ENCODE data around the gene SDHA.
A peak's percentile ranks its signal among the peaks of the same experiment; 100 is the strongest.
"Not testable (repeated sequence)": the region's sequence is repeated elsewhere in the genome, so short reads cannot be mapped to it uniquely, and the experiment has no call there.

SDHA gene

DNA sequence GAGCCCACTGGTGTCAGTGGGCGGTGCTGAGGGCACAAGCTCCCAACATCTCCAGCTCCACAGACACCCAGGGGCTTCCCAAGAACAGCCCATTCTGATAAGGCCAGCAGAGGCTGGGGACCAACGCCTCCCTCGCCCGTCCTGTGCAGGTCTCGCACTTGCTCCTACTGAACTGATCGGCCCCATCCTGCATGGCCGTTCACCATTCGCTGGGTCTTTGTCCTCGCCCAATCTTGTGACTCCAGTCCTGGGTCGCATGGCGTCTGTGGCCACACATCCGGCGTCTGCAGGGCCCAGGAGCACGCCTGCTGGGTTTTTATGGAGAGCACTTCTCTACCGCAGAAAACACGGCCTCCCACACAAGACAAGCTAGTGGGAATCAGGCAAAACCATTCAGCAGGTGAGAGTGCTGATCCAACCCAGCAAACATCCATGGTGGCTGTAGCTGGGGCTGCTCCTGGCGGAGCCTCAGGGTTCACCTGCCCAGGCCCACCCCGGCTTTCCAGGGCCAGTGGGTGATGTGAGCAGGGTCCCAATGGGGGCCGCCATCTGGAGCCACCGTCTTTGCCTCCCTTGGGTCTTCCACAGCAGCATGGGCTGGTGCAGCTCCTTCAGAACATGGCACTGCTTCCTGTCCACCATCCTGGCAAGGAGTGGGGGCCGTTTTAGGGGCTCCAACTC, 19.5 kb upstream of the SDHA start:
- no peak for DNase-seq (ENCODE audit: low spot score)

DNA sequence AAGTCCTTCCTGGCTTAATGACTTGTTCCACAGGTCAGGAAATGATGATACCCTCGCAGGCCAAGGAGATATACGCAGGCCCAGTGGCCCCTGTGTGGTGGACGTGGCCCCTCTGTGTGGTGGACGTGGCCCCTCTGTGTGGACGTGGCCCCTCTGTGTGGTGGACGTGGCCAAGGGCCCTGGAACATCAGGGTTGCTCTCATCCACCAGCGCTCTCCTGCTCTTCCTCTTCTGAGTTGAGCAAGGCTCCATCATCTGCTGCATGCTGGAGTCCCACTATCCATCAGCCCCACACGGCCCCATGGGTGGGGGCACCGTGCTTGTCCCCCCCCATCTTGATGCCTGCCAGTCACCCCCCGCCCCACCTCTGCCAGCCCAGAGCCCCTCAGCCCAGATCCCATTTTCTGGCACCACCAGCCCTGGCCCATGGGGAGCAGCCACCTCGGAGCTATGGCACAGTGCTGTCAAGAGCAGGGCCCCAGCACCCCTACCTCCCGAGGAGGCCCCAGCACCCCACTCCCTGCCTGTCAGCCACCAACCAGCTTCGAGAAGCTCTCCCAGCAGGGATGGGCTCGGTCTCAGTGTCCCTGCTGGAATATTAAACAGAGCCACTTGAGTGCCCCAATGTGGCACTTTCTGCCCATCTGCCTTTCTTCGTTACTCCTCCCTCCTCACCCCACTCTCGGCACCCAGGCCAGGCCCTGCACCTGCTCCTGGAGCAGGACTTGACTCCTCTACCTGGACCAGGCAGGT, 18.7 kb upstream of the SDHA start:
- DNase-seq (ENCODE audit: low spot score): no peak

DNA sequence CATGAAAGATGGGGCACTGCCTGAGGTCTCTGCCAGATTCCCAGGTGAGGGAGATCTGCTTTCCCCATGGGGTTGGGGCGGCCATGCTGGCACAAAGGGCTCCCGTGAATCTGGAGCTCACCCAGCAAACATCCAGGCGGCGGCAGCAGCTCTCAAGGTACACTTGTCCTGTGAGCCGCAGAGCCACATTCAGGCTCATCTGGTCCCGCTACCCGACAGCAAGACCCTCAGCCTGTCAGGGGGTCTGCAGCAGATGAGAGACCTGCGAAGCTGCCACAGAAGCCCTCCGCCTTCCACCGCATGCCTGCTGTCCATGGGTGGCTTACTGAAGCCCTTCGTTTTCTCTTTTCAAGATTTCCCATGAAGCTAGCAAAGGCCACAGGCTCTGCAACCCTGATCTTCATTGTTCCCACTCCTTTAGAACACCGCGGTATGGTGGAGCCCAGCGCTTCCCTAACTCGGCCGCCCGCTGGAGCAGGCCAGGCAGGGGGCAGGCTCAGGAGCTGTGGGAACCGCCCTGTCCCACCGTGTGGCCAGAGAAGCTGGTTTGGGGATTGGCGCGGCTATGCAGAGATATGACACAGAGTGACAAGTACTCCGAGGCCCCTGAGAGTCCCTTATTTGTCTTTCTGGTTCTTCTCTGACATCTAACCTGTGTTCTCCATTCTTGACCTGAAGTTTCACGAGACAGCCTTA, 18.0 kb upstream of the SDHA start:
- no peak for DNase-seq (ENCODE audit: low spot score)

DNA sequence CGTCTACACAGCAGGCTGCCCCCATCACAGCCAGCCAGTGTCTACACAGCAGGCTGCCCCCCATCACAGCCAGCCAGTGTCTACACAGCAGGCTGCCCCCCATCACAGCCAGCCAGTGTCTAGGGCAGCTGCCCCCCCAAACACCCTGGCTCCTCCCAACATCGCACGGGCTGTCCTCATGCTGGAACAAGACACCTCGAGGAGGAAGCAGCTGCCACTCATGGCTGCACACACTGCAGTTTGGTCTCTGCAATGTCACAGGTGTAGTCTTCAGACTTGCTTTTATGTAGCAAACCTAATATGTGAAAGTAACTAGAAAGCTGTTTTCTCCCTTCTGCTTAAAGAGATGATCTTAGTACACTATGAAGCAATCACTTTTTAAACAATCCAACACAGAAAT, 17.1 kb upstream of the SDHA start:
- no peak for DNase-seq (ENCODE audit: low spot score)

DNA sequence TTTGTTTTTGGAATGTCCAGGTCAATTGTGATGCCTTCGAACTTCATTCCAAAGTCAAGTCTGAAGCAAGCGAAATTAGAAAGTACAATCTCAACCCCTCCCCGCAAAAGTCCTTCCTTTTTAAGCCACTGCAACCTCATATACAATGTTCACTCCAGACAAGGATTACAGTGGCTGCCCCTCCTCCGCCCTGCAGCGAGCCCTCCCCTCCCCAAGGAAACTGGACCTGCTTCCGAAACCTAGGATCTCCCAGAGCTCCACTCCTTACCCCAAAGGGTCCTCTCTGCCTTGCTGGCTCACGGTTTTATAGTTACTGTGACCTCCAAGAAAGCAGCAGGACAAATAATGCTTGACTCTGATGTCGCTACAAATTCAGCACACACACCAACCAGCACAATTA, 16.4 kb upstream of the SDHA start:
- DNase-seq (ENCODE audit: low spot score): no peak

DNA sequence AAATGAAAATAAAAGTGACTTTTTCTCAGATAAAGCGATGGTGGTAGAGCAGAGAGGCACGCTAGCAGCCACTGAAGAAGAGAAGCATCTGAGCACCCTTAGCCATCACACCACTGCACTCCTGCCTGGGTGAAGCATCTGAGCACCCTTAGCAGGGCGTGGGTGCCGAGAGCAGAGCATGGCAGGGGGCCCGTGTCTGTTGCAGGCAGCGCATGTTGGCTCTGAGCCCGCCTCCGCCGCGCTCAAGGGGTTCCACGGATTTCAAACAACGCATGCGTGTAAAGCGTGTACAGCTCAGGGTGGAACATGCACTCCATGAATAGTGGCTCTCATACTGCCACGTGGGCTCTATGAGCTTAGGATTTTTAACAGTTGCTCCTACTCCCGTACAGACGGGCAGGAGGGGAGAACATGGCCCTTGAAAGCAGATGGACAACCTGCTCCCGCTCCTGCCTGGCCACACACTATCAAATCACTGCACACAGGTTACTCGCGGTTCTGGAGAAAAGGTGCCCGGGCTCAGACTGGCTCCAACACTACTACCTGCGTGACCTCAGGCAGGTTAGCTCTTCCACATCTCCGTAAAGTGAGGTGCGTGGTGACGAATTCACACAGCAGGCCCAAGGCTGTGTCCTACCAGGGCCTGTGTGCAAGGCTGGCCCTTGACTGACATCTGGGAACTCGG, 14.7 kb upstream of the SDHA start:
- DNase-seq (ENCODE audit: low spot score): no peak

DNA sequence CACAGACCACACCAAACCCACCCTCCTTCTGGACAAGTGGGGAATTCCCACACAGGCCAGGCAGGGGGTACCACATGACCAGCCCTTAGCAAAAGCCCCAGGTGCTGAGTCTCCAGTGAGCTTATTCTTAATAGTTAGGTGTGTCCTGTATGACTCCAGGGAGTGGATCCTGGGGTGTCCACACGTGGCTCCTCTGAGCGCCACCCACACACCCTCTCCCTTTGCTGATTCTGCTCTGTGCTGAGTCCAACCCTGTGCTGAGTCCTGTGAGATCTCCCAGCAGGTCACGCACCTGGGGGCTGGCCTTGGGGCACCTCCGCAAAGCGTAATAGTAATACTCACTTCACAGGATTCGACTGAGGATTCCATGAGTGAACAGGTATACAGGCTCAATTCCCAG, 14.1 kb upstream of the SDHA start:
- DNase-seq (ENCODE audit: low spot score): no peak

DNA sequence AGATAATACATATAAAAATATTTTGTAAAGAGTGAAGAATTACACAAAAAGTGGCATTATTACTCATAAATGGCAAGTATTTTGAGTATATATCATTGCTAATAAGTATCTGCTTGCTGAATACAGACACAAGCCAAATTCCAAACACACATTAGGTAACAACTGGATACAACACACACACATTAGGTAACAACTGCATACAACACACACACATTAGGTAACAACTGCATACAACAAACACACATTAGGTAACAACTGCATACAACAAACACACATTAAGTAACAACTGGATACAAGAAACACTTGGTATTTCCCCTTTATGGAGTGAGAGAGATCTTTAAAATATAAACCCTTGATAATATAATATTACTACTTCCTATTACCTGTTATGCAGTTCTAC, 13.7 kb upstream of the SDHA start:
- DNase-seq (ENCODE audit: low spot score): no peak

DNA sequence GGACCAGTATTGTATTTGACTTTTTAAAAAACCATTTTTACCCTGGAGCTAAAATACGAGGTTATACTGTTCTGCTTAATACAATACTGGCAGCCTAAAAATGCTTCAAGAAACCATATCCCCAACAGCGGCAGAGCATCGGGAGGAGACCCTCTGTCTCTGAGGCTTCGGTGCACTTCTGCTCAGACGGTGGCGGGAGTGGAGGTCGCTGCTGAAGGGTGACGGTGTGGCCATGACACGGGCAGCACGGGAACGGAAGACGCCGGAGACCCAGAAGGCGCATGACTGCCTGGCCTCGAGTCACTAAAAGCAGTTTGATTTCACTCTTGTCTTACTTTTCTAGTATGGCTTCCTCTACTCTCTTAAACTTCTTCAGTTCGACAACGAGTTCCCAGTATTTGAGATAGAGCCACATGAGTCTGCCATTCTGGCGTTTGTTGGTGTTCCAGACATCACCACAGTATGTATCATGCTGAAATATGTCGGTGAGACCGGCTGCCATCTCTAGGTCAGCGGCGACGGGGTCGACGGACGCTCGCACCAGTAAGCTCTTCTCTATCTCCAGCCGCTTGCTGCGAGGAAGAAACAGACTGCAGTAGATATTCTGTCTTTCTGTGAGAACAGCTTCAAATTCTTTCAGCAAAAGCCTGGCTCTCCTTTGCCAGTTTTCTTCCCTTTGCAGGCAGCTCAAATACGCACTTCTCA, 13.0 kb upstream of the SDHA start:
- no peak for DNase-seq (ENCODE audit: low spot score)

DNA sequence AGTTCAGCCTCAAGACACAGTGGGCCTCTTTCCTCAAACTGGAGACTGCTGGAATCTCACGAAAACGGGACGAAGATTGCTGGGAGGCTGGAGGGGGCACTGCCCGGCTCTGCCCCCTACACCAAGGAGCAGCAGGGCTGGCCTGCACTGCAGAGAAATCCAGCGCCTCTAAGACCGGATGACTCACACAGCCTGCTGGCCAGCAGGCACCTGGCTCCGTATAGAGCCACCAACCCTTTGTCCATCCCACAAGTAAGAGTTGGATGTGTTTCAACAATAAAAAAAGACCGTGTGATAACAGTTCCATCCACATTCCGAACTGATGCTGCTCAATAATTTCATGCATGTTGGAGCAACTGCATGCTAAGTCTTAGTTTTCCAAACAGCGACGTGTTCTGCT, 11.7 kb upstream of the SDHA start:
- no peak for DNase-seq (ENCODE audit: low spot score)

DNA sequence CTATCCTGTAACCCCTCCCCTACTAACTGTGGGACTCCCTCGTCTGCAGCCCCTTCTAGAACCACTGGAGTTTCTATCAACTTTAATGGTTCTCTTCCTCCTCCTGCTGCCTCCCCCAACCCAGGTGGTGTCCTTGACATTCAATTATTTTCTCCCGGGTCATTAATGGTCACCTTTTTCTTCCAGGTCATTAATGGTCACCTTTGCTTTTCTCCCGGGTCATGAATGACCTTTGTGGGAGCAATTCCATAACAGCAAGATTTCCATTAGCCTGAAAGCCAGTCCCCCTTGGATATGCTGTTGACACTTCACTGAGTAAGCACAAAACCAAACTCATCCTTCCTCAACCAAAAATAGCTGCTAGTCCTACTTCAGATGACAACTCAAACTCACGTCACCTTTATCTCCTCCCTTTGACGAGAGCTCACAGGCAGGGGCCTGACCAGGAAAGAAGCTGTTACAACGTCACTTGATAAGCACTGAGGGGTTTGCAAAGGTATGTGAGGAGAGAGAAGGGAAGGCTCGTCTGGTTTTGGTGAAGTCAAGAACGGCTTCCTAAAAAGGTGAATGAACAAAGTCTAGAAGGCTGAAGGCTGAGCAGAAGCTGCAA, 11.1 kb upstream of the SDHA start:
- DNase-seq (ENCODE audit: low spot score): no peak

DNA sequence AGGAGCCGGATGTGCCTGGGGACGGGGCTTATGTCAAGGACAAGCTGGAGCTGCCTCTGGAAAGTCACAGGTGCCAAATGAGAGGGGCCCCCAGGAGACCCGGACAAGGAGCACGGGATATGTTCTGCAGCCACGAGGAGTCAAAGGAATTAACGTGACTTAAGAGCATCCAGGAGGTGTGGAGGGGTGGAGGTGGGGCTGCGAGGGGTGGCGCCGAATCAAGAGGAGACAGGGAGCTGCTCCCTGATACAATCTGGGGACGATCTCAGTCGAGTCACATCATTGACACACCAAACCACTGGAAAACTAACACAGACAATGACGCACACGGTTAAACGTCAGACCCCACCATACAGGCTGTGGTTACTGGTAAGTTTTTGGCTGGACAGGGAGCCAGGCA, 10.5 kb upstream of the SDHA start:
- no peak for DNase-seq (ENCODE audit: low spot score)

DNA sequence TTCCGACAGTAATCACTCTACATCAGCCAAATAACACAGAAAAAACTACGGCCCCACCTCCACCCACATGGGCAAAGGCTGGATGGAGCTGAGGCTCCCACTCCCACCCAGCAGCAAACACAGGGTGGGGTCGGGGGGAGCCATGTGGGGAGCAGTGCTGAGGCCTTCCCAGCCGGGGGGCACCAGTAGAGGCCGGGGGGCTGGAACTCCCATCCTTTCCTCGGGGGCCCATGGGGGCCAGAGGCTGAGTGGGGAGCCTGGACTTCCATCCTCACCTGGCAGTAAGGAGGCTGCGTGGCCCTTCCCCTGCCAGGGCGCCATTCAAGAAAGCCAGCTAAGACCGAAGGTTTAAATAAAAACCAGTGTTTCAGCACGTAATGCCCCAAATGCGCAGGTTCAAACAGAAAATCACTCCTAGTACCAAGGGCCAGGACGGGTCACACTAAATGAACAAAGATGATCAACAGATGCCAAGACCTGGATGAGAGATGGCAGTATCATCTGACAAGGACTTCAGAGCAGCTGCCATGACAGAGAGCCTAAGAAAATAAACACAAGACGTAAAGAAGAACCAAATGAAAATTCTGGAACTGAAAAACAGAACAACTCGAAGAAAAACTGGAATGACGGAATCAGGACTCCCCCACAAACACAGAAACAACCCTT, 9.5 kb upstream of the SDHA start:
- no peak for DNase-seq (ENCODE audit: low spot score)

DNA sequence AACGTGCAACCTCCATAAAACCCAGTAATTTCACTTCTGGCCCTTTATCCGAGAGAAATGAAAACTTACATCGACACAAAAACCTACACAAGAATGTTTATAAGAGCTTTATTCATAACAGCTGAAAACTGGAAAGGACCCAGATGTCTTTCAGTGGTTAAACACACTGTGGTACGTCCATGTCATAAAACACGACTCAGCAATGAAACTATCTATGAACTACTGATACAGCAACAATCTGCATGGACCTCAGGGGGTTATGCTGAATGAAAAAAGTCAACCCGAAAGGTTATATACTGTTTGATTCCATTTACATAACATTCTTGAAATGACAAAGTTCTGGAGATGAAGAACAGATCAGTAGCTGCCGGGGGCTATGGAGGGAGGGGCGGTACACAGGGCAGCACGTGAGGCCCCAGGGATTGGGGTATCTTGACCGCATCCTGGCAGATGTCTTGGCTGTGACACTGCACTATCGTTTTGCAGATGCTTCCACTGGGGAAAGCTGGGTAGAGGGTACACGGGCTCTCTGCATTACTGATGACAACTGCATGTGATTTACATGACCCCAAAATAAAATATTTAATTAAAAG, 4.2 kb upstream of the SDHA start:
- no peak for DNase-seq (ENCODE audit: low spot score)

DNA sequence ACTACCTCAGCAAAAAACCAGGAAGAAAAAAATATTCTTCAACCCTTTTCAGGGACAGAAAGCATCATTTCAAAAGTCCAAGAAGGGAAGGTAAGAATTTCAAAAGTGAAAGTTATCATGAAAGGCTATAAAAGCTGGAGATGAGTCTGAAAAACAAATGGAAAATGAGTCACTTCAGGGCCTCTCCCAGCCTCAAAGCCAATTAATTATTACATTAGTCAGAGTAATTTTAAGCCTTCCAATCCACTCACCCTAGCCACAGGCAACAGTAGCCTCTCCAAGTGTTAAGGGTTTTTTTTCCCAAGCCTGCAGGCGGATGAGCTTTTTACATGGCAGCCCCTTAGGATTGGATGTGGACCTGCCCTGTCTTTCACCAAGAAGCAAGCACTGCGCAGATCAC, 2.9 kb upstream of the SDHA start:
- DNase-seq (ENCODE audit: low spot score): not testable (repeated sequence)

DNA sequence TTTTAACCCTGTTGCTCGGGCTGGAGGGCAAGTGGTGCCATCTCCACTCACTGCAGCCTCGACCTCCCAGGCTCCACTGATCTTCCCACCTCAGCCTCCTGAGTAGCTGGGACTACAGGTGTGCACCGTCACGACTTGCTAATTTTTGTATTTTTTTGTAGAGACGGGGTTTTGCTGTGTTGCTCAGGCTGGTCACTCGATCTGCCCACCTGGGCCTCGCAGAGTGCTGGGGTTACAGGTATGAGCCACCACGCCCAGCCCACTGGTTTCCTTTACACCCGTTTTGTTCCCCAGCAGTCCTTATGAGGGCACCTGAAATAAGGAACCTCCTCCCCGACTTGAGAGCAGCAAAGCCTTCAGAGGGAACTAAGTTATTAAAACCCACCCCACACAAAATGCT, 2.0 kb upstream of the SDHA start:
- not testable (repeated sequence) for DNase-seq (ENCODE audit: low spot score)

DNA sequence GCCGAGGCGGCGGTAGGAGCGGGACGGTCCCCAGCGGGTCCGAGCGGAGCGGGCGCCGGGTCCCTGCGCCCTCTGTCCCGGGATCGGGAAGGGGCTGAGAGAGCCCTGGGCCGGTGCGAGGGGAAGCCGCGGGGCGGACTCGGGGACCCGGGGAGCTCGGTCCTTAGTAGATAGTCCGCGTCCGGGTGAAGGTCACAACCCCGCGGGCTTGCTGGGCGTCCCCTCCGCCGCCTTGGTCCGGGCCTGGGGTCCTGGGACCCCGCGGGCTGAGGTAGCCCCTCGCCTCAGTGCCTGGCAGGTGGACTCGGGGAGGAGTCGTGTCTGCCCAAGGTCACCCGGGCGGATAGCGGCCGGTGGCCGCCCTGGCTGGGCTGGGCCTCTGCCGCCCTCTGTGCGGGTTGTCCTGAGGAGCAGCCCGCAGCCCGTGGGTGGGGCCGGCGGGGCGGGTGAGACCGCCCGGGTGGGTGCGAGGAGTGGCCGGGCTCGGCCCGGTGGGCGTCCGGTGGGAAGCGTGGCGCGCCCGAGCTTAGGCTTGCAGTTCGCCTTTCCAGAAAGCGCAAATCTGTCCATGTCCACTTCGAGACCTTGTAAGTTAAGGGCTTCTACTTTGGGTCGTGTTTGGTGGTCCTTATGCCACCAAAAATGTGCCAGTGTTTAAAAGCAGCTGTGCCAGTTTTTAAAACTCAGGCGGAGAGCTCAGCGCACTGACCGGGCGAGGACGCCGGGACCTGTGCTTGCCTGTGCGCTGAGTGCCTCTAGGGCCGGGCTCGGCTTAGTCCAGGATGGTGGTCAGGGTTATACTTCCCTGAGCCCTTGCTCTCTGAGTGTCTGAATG, 554 bp downstream of the SDHA start:
- no peak for DNase-seq (ENCODE audit: low spot score)

DNA sequence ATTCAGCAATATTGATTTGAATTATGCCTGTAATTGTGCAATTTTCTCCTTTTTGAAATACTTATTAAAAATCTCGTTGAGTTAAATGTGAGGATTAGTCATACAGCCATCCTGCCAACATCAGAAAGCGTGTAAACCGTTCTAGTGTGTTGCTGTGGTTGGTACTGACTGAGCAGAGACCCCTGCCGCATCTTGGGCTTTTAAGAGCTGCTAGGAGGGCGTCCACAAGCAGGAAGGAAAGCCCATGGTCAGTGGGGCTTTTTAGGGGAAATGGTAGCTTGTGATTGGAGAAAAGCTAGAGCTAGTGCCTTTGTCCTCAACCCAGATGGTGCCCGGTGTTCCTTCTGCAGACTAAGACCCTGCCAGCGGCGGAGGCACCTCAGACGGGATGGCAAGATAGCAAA, 1.3 kb downstream of the SDHA start:
- peak; percentile 48 for DNase-seq (ENCODE audit: low spot score)

DNA sequence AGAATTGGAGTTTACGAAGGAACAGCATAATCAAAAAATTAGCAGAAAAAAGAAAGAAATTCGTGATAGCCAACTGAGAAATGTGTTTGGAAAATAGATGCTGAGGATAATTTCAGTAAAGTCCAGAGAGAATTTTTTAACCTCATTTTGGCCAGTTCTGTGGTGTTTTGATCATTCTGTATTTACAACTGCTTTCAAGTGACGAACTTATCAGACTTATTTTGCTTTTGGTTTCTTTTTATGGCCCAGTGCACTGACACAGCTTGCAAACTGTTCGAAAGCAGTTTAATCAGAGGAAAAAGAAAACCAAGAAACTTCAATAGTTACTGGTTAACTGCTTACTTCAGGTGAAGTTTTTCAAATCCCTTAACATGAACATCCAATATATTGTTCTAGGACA, 1.9 kb downstream of the SDHA start:
- DNase-seq (ENCODE audit: low spot score): peak; percentile 34
